ENCODE data around the gene COTL1. TPM values are rescaled to one million over a fixed set of nuclear protein-coding genes. Genes with fewer than 3 reads are reported as not detected.

The COTL1 gene
- polyA plus RNA-seq, 1 of the 3 experiments (the other 2 are of a cell fraction), result 91.6 TPM

GRCh38 chr16:84604477-84605013 is 13.3 kb downstream of the COTL1 start:
- Histone ChIP-seq H3K27ac (ENCODE audit: low read depth in 2 of 2, low read length in 1 of 2) (peak overlapping the region in 1 of 2 experiments; percentile 42; a peak in 2 of 4 replicates), H3K4me3 (ENCODE audit: low read depth in 2 of 2, low read length in 1 of 2) (no peak overlapping the region), H3K36me3 (replicated peaks in 1 of 2; ENCODE audit: control insufficient read depth in 1 of 2, insufficient read depth in 2 of 2, low read length in 1 of 2) (peaks cover 0 to 7% of the 10 kb centered on the region in 2 experiments), H3K4me2 (no peak overlapping the region; the same call in 1 of the 2 replicates), H3K9ac (no peak overlapping the region), H3K9me3 (no peaks in the 10 kb centered on the region), H3K9me2 (no peaks in the 10 kb centered on the region), H3K79me2 (ENCODE audit: insufficient read depth) (peaks cover 91% of the 10 kb centered on the region), H4K20me1 (ENCODE audit: insufficient read depth) (peaks cover 7% of the 10 kb centered on the region; the same call in 1 of the 2 replicates), H2AFZ (ENCODE audit: low read depth) (no peak overlapping the region), H3K27me3 (ENCODE audit: insufficient read depth) (no peaks in the 10 kb centered on the region), H3F3A (replicated peaks; ENCODE audit: insufficient read depth) (peaks cover 39% of the 10 kb centered on the region), H3K4me1 (ENCODE audit: control insufficient read depth in 1 of 2, insufficient read depth in 2 of 2, low read depth in 1 of 2, low read length in 1 of 2) (peaks cover 4 to 37% of the 10 kb centered on the region in 2 experiments; a peak in 3 of 4 replicates)
- TF ChIP-seq ZBTB33 (IDR thresholded peaks at IDR 0.05; ENCODE audit: borderline replicate concordance, low read depth), result no peak
- TF ChIP-seq USF1 (IDR thresholded peaks at IDR 0.05; ENCODE audit: borderline replicate concordance, low read depth), result no peak
- TF ChIP-seq YY1 (IDR thresholded peaks at IDR 0.05; ENCODE audit: low read depth), result no peak
- TF ChIP-seq NFIC (IDR thresholded peaks at IDR 0.05; ENCODE audit: borderline replicate concordance), result no peak
- no peak for TF ChIP-seq SIN3A (IDR thresholded peaks at IDR 0.05; ENCODE audit: borderline replicate concordance, low read depth, low read length)
- CTCF ChIA-PET, result interaction anchor here (1.7 kb wide), 1 partner anchor 18 kb away, joined by 7 read pairs; no protein-coding TSS in a partner anchor
- WGBS (ENCODE audit: low lambda C conversion rate), result 82% methylated on average over 9 of the region's 9 CpGs
- POLR2A ChIA-PET, result no interaction called here
- no peak for DNase-seq

GRCh38 chr16:84603940-84604339 is 13.9 kb downstream of the COTL1 start:
- Histone ChIP-seq H3K4me2 (no peak overlapping the region), H4K20me1 (ENCODE audit: insufficient read depth) (peaks cover 3% of the 10 kb centered on the region; the same call in 1 of the 2 replicates), H2AFZ (ENCODE audit: low read depth) (no peak overlapping the region), H3K27me3 (ENCODE audit: insufficient read depth) (no peaks in the 10 kb centered on the region), H3F3A (replicated peaks; ENCODE audit: insufficient read depth) (peaks cover 40% of the 10 kb centered on the region), H3K79me2 (ENCODE audit: insufficient read depth) (peaks cover 90% of the 10 kb centered on the region), H3K4me1 (ENCODE audit: control insufficient read depth in 1 of 2, insufficient read depth in 2 of 2, low read depth in 1 of 2, low read length in 1 of 2) (peaks cover 7 to 43% of the 10 kb centered on the region in 2 experiments; a peak in 3 of 4 replicates), H3K9ac (no peak overlapping the region), H3K4me3 (ENCODE audit: low read depth in 2 of 2, low read length in 1 of 2) (no peak overlapping the region), H3K9me3 (no peaks in the 10 kb centered on the region), H3K9me2 (no peaks in the 10 kb centered on the region), H3K36me3 (replicated peaks in 1 of 2; ENCODE audit: control insufficient read depth in 1 of 2, insufficient read depth in 2 of 2, low read length in 1 of 2) (peaks cover 0 to 7% of the 10 kb centered on the region in 2 experiments), H3K27ac (ENCODE audit: low read depth in 2 of 2, low read length in 1 of 2) (peak overlapping the region in 1 of 2 experiments; percentile 94; a peak in 2 of 4 replicates)
- TF ChIP-seq ZBTB33 (IDR thresholded peaks at IDR 0.05; ENCODE audit: borderline replicate concordance, low read depth) (no peak), USF2 (IDR thresholded peaks at IDR 0.05; ENCODE audit: borderline replicate concordance, low read depth, low read length) (no peak), ELF1 (IDR thresholded peaks at IDR 0.05) (no peak), CTCF (IDR thresholded peaks at IDR 0.05) (no peak), RFX5 (IDR thresholded peaks at IDR 0.05; ENCODE audit: low read length) (no peak), RCOR1 (IDR thresholded peaks at IDR 0.05; ENCODE audit: low read length) (no peak), PBX3 (IDR thresholded peaks at IDR 0.05) (no peak), TEAD4 (IDR thresholded peaks at IDR 0.05; ENCODE audit: borderline replicate concordance, insufficient read depth) (no peak), SMC3 (IDR thresholded peaks at IDR 0.05; ENCODE audit: low read depth, low read length) (no peak), SIN3A (IDR thresholded peaks at IDR 0.05; ENCODE audit: borderline replicate concordance, low read depth, low read length) (no peak), FOXJ3 (CRISPR knock-in tag; IDR thresholded peaks at IDR 0.05) (no peak), YY1 (IDR thresholded peaks at IDR 0.05; ENCODE audit: low read depth) (no peak), RXRA (IDR thresholded peaks at IDR 0.05; ENCODE audit: borderline replicate concordance, low read depth) (no peak), FOSL2 (IDR thresholded peaks at IDR 0.05; ENCODE audit: borderline replicate concordance, low read depth) (no peak), EP300 (IDR thresholded peaks at IDR 0.05; ENCODE audit: borderline replicate concordance in 1 of 2, low read depth in 1 of 2, low read length in 1 of 2) (no peak)
- ChIA-PET CTCF (interaction anchor here (1.7 kb wide), 1 partner anchor 19 kb away, joined by 7 read pairs; no protein-coding TSS in a partner anchor), POLR2A (no interaction called here)
- WGBS (ENCODE audit: low lambda C conversion rate), result 94% methylated on average over 10 of the region's 10 CpGs
- no peak for DNase-seq

Measured in SK-N-SH (cell line).